SH-SY5Y (cell line): Measurements from ENCODE around the gene PTCH1.

Experiments used
- GATA2 ChIP-seq: IDR thresholded peaks from 2 replicates; pipeline ENCODE4 v1.6.1; 2011; ENCODE audit warnings: mild to moderate bottlenecking, low read depth, low read length
- GATA3 ChIP-seq: IDR thresholded peaks from 2 replicates; pipeline ENCODE4 v1.6.1; 2011; ENCODE audit warnings: low read depth, mild to moderate bottlenecking, low read length, moderate library complexity

DNA sequence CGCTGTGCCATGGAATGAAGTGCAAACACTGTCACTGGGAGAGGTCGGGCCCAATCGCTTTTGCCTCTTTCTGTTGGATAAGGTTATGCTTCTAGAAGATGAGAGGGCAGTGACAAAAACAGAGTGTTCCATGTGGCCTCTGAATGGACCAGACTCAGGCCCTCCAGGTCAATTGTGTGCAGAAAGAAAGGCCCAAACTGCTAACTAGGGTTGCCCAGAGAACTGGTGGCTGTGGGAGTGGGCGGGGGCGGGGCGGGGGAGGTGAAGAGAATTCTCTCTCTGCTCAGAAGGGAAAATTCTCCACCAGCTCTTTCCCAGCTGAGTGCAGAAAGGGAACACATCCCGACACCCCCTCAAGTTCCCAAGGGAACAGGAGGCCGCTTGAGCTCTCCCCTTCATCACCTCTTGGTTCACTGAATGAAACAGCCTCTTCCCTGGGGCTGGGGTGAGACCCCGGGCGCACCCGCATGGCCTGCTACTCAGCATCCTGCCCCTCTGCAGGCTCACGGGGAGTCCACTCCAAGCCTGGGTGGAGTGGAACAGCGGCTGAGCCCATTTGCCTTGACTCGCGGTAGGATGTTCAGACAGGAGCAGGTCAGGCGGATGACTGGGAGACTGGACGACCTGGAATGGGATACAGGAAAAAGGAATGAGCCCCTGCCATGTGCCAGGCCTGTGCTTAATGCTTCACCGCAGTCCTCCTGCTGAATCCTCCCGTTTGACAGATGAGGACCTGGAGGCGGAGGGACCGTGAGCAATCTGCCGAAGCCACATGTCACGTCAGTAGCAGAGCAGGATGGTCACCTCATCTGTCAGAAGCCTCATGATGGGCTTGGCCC is 105.5 kb downstream of the PTCH1 start:
- TF ChIP-seq GATA3 (no peak), GATA2 (no peak)
